Right lobe of liver (tissue), 4 donors: ENCODE data around the gene DAD1.

Experiments used
- CTCF ChIP-seq, 4 donors: fragments of 200-600 bp in 3 of 4; fragments of 450-650 bp in 1 of 4; IDR thresholded peaks; one replicate each; pipeline versions ENCODE4 v1.5.1 to v1.8.0; 2016 to 2022; ENCODE audit warnings: antibody characterized with exemption in 4 of 4, mild to moderate bottlenecking in 2 of 4
- POLR2A ChIP-seq: fragments of 450-650 bp; IDR thresholded peaks from one replicate; pipeline ENCODE4 v1.6.1; 2017; ENCODE audit warnings: antibody characterized with exemption, mild to moderate bottlenecking
- donor health status: DM: no; HTN: no; CAD: no.
- donor health status: DM: no; HTN: no; CAD: no.
- donor health status: DM: no; HTN: yes; CAD: no.

- no peak for TF ChIP-seq POLR2A
- TF ChIP-seq CTCF (IDR thresholded peaks at IDR 0.05): no peak
Observed at GRCh38 chr14:22560662-22561365, 28.2 kb downstream of the DAD1 start.
